Panc1 (cell line): Measurements from ENCODE around the gene MAPK7. TPM values are rescaled to one million over a fixed set of nuclear protein-coding genes. Genes with fewer than 3 reads are reported as not detected.

Experiments
- ATAC-seq: fragments of 200-7000 bp; cut with Tn5 transposase; 2 replicates; pipeline ENCODE4 v1.9.1; 2020; ENCODE audit warnings: mild to moderate bottlenecking, moderate library complexity
- BruUV-seq: library from RNA; stranded (reverse); fragments of 400-500 nt; replicated peaks from 2 replicates; lab custom pipeline; 2021; lab: Mats Ljungman, UMichigan
- CTCF ChIA-PET: fragments of 300-600 bp; sonication (Branson Sonifier 250); formaldehyde crosslinking; loops from one replicate; lab custom pipeline; 2022; ENCODE audit warnings: antibody characterized with exemption; lab: Charles Lee
- POLR2A ChIA-PET: fragments of 300-600 bp; sonication (Branson Sonifier 250); formaldehyde crosslinking; loops from one replicate; lab custom pipeline; 2022; ENCODE audit warnings: antibody characterized with exemption; lab: Charles Lee
- DNase-seq: peaks from one replicate; pipeline ENCODE4 v3.0.0-alpha.2; 2010; ENCODE audit warnings: low read depth, low spot score
- H3K27ac ChIP-seq: 2 replicates; pipeline ENCODE4 v1.5.1; 2011; ENCODE audit warnings: mild to moderate bottlenecking, low read length, inconsistent platforms
- H3K27me3 ChIP-seq: fragments of 200-500 bp; sonication (Bioruptor generic); 2 replicates; pipeline ENCODE4 v1.6.0; 2014; ENCODE audit warnings: low read length, inconsistent platforms; ENCODE audit not compliant: control insufficient read depth, insufficient read depth
- H3K36me3 ChIP-seq: fragments of 200-500 bp; sonication (Bioruptor generic); 2 replicates; pipeline ENCODE4 v1.5.1; 2014; ENCODE audit warnings: inconsistent platforms, mild to moderate bottlenecking, low read length, moderate library complexity; ENCODE audit not compliant: control insufficient read depth, insufficient read depth
- H3K4me1 ChIP-seq: 2 replicates; pipeline ENCODE4 v1.5.1; 2011; ENCODE audit warnings: inconsistent platforms, mild to moderate bottlenecking, low read length, moderate library complexity; ENCODE audit not compliant: control insufficient read depth, insufficient read depth
- H3K4me3 ChIP-seq, 2 experiments: 2 replicates each; pipeline ENCODE4 v1.5.1; 2011 to 2012; ENCODE audit warnings: low read depth in 2 of 2, low read length in 2 of 2, mild to moderate bottlenecking in 2 of 2, inconsistent platforms in 1 of 2, moderate library complexity in 1 of 2
- H3K9me3 ChIP-seq: fragments of 200-500 bp; sonication (Bioruptor generic); 2 replicates; pipeline ENCODE4 v1.5.1; 2014; ENCODE audit warnings: low read depth, mild to moderate bottlenecking, inconsistent platforms, low read length, moderate library complexity; ENCODE audit not compliant: control insufficient read depth, insufficient read depth
- CTCF ChIP-seq: fragments of 450-650 bp; IDR thresholded peaks from 2 replicates; pipeline ENCODE4 v1.5.1; 2017; ENCODE audit warnings: mild to moderate bottlenecking
- POLR2AphosphoS5 ChIP-seq: IDR thresholded peaks from 2 replicates; pipeline ENCODE4 v1.6.1; 2012; ENCODE audit warnings: mild to moderate bottlenecking, low read depth, low read length, moderate library complexity
- SIN3A ChIP-seq: IDR thresholded peaks from 2 replicates; pipeline ENCODE4 v1.6.1; 2012; ENCODE audit warnings: low read depth, mild to moderate bottlenecking, low read length, moderate library complexity, borderline replicate concordance; ENCODE audit not compliant: insufficient read depth
- TCF7L2 ChIP-seq: IDR thresholded peaks from 2 replicates; pipeline ENCODE4 v1.6.1; 2011; ENCODE audit warnings: mild to moderate bottlenecking, low read depth, low read length, inconsistent platforms
- in situ Hi-C: cut with HindIII; loops from 2 replicates; pipeline ENCODE4 v1.10.0; 2016; ENCODE audit warnings: low sequenced_read_pairs, low pct_unique_long_range_greater_than_20kb
- intact Hi-C: fragments of 100-400 bp; cut with micrococcal nuclease; formaldehyde crosslinking; loops from one replicate; pipeline ENCODE4 v1.10.0; 2022; ENCODE audit not compliant: unreplicated experiment
- total RNA-seq: library from RNA; stranded (reverse); gene quantifications from one replicate; pipeline ENCODE4 v1.2.1, GENCODE V29; 2021; ENCODE audit not compliant: unreplicated experiment
- TF ChIP-seq, protein P1 (sequence below), 2 experiments: IDR thresholded peaks; 2 replicates each; pipeline ENCODE4 v1.6.1; 2011 to 2012; ENCODE audit warnings: low read depth in 2 of 2, control low read depth in 1 of 2, low read length in 1 of 2, mild to moderate bottlenecking in 1 of 2, moderate library complexity in 1 of 2; ENCODE audit not compliant: insufficient read depth in 1 of 2

MAPK7 gene
- total RNA-seq, 1 experiment from 2014 or later, result 28.9 TPM

- no peaks in the 10 kb centered on the region for H3K9me3 ChIP-seq
- H3K4me3 ChIP-seq, result no peak overlapping the region
- TF ChIP-seq, protein P1, sequence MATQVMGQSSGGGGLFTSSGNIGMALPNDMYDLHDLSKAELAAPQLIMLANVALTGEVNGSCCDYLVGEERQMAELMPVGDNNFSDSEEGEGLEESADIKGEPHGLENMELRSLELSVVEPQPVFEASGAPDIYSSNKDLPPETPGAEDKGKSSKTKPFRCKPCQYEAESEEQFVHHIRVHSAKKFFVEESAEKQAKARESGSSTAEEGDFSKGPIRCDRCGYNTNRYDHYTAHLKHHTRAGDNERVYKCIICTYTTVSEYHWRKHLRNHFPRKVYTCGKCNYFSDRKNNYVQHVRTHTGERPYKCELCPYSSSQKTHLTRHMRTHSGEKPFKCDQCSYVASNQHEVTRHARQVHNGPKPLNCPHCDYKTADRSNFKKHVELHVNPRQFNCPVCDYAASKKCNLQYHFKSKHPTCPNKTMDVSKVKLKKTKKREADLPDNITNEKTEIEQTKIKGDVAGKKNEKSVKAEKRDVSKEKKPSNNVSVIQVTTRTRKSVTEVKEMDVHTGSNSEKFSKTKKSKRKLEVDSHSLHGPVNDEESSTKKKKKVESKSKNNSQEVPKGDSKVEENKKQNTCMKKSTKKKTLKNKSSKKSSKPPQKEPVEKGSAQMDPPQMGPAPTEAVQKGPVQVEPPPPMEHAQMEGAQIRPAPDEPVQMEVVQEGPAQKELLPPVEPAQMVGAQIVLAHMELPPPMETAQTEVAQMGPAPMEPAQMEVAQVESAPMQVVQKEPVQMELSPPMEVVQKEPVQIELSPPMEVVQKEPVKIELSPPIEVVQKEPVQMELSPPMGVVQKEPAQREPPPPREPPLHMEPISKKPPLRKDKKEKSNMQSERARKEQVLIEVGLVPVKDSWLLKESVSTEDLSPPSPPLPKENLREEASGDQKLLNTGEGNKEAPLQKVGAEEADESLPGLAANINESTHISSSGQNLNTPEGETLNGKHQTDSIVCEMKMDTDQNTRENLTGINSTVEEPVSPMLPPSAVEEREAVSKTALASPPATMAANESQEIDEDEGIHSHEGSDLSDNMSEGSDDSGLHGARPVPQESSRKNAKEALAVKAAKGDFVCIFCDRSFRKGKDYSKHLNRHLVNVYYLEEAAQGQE (IDR thresholded peaks at IDR 0.05; ENCODE audit: insufficient read depth in 1 of 2, low read depth in 2 of 2, low read length in 1 of 2), result no peak
- TF ChIP-seq TCF7L2 (no peak), POLR2AphosphoS5 (no peak), SIN3A (no peak), CTCF (no peak)
- no TSS peak for BruUV-seq
- CTCF ChIA-PET, result no interaction called here
- intact Hi-C loops, result no loop called here
- H3K4me1 ChIP-seq, result peaks cover 12% of the 10 kb centered on the region
- in situ Hi-C loops, result no loop called here
- ATAC-seq, result no peak
- no peak overlapping the region for H3K27ac ChIP-seq
- H3K27me3 ChIP-seq, result no peaks in the 10 kb centered on the region
- no peaks in the 10 kb centered on the region for H3K36me3 ChIP-seq
- no peak for DNase-seq
- POLR2A ChIA-PET, result no interaction called here
Observed at GRCh38 chr17:19343671-19344151, 34.6 kb upstream of the MAPK7 start.

GRCh38 chr17:19344311-19345066, 33.8 kb upstream of the MAPK7 start:
- intact Hi-C loops, result no loop called here
- peaks cover 12% of the 10 kb centered on the region for H3K4me1 ChIP-seq
- no peak overlapping the region for H3K27ac ChIP-seq
- no peak for TF ChIP-seq TCF7L2
- no peak for TF ChIP-seq CTCF
- TF ChIP-seq POLR2AphosphoS5, result no peak
- TF ChIP-seq SIN3A, result no peak
- TF ChIP-seq, protein P1 (IDR thresholded peaks at IDR 0.05; ENCODE audit: insufficient read depth in 1 of 2, low read depth in 2 of 2, low read length in 1 of 2), result no peak
- DNase-seq (no peak), ATAC-seq (no peak)
- in situ Hi-C loops, result no loop called here
- no peaks in the 10 kb centered on the region for H3K9me3 ChIP-seq
- no peaks in the 10 kb centered on the region for H3K27me3 ChIP-seq
- CTCF ChIA-PET, result interaction anchor here (0.5 kb wide), 1 partner anchor 68 kb away, joined by 7 read pairs; no protein-coding TSS in a partner anchor
- no peak overlapping the region for H3K4me3 ChIP-seq
- POLR2A ChIA-PET, result no interaction called here
- H3K36me3 ChIP-seq, result no peaks in the 10 kb centered on the region
- BruUV-seq, result no TSS peak
